Measurements from ENCODE around the gene SIGLEC7. TPM values are rescaled to one million over a fixed set of nuclear protein-coding genes. Genes with fewer than 3 reads are reported as not detected.

SIGLEC7 gene
- total RNA-seq, 1 donor, result not detected

- H4K20me1 ChIP-seq (ENCODE audit: insufficient read depth, low read length), result no peaks in the 10 kb centered on the region
- no peak for TF ChIP-seq CTCF (IDR thresholded peaks at IDR 0.05; ENCODE audit: extremely low read depth, low read depth, low read length)
- no peak overlapping the region for H3K27ac ChIP-seq (ENCODE audit: low read depth, low read length)
- no peak overlapping the region for H2AFZ ChIP-seq (ENCODE audit: low read length)
- H3K4me3 ChIP-seq (ENCODE audit: insufficient read depth, low read length), result no peak overlapping the region
- no peak overlapping the region for H3K4me2 ChIP-seq (ENCODE audit: insufficient read depth, low read length)
- no peak for DNase-seq (ENCODE audit: insufficient read length, low spot score, missing footprints)
- H3K27me3 ChIP-seq (ENCODE audit: insufficient read depth, low read length), result peaks cover 4% of the 10 kb centered on the region
- no peaks in the 10 kb centered on the region for H3K79me2 ChIP-seq (ENCODE audit: insufficient read depth, low read length)
- H3K9me3 ChIP-seq (ENCODE audit: low read depth, low read length), result no peaks in the 10 kb centered on the region
- H3K36me3 ChIP-seq (ENCODE audit: insufficient read depth, low read length), result no peaks in the 10 kb centered on the region
- H3K4me1 ChIP-seq (ENCODE audit: insufficient read depth, low read length), result no peaks in the 10 kb centered on the region
Measured at GRCh38 chr19:51201712-51202111, 59.6 kb downstream of the SIGLEC7 start.

Other genes starting within 250 kb of the SIGLEC7 start
- gene KLK4, start 230.9 kb upstream of the SIGLEC7 start, total RNA-seq, result 0.29 TPM in 1 of 2 replicates, not detected in the other
- gene KLK5, start 189.3 kb upstream of the SIGLEC7 start, total RNA-seq, result not detected in 2 replicates
- not detected in 2 replicates for gene KLK6, start 172.7 kb upstream of the SIGLEC7 start, total RNA-seq
- not detected in 2 replicates for gene KLK7, start 158.4 kb upstream of the SIGLEC7 start, total RNA-seq
- not detected in 2 replicates for gene KLK8, start 140.7 kb upstream of the SIGLEC7 start, total RNA-seq
- not detected in 2 replicates for gene KLK10, start 122.6 kb upstream of the SIGLEC7 start, total RNA-seq
- gene KLK11, start 115.7 kb upstream of the SIGLEC7 start, total RNA-seq, result not detected in 2 replicates
- gene KLK12, start 107.3 kb upstream of the SIGLEC7 start, total RNA-seq, result not detected in 2 replicates
- not detected in 2 replicates for gene KLK13, start 77.2 kb upstream of the SIGLEC7 start, total RNA-seq
- not detected in 2 replicates for gene KLK14, start 59.4 kb upstream of the SIGLEC7 start, total RNA-seq
- gene CTU1, start 33.9 kb upstream of the SIGLEC7 start, total RNA-seq, result 4.1 and 4.3 TPM in 2 replicates
- under 0.01 TPM in 1 of 2 replicates, not detected in the other for gene SIGLEC9, start 17.4 kb upstream of the SIGLEC7 start, total RNA-seq
- gene CD33, start 82.8 kb downstream of the SIGLEC7 start, total RNA-seq, result not detected in 2 replicates
- not detected in 2 replicates for gene SIGLECL1, start 108.8 kb downstream of the SIGLEC7 start, total RNA-seq
- not detected in 2 replicates for gene IGLON5, start 169.3 kb downstream of the SIGLEC7 start, total RNA-seq
- gene VSIG10L, start 199.8 kb downstream of the SIGLEC7 start, total RNA-seq, result 0.72 and 0.88 TPM in 2 replicates
- gene ETFB, start 224.1 kb downstream of the SIGLEC7 start, total RNA-seq, result 68.4 and 84.3 TPM in 2 replicates
- gene CLDND2, start 226.7 kb downstream of the SIGLEC7 start, total RNA-seq, result not detected in 2 replicates
- not detected in 2 replicates for gene NKG7, start 230.4 kb downstream of the SIGLEC7 start, total RNA-seq
- not detected in 2 replicates for gene LIM2, start 245.7 kb downstream of the SIGLEC7 start, total RNA-seq
- not detected in 2 replicates for gene C19orf84, start 248.3 kb downstream of the SIGLEC7 start, total RNA-seq

Data from osteoblast (primary cell).